ENCODE data around the gene CAMK2B.

DNA sequence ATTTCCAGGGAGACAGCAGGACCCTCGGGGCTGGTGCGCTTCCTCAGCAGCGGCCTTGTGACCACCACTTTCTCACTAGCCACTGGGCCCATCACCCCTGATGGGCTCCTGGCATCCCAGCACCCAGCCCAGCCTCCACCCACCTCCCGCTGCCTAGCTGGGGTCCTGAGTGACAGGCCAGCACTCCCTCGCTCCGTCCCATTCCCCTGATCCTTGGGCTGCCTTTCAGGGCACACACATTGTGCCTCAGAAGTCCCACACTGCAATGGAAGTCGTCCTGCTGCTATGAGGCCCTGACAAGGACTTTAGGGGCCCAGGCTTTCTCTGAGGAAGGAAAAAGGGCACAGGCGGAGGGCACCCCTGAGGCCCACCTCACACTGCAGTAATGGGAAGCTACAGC lies 12.4 kb downstream of the CAMK2B start:
- TF ChIP-seq, protein P1, sequence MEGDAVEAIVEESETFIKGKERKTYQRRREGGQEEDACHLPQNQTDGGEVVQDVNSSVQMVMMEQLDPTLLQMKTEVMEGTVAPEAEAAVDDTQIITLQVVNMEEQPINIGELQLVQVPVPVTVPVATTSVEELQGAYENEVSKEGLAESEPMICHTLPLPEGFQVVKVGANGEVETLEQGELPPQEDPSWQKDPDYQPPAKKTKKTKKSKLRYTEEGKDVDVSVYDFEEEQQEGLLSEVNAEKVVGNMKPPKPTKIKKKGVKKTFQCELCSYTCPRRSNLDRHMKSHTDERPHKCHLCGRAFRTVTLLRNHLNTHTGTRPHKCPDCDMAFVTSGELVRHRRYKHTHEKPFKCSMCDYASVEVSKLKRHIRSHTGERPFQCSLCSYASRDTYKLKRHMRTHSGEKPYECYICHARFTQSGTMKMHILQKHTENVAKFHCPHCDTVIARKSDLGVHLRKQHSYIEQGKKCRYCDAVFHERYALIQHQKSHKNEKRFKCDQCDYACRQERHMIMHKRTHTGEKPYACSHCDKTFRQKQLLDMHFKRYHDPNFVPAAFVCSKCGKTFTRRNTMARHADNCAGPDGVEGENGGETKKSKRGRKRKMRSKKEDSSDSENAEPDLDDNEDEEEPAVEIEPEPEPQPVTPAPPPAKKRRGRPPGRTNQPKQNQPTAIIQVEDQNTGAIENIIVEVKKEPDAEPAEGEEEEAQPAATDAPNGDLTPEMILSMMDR (conservative IDR thresholded peaks at IDR 0.05) = no peak
- TF ChIP-seq ZFX (IDR thresholded peaks at IDR 0.05) = no peak
